Panc1 (cell line): ENCODE results near the gene DELE1. TPM values are rescaled to one million over a fixed set of nuclear protein-coding genes. Genes with fewer than 3 reads are reported as not detected.

Source experiments
- ATAC-seq: fragments of 200-7000 bp; cut with Tn5 transposase; 2 replicates; pipeline ENCODE4 v1.9.1; 2020; ENCODE audit warnings: mild to moderate bottlenecking, moderate library complexity
- BruUV-seq: library from RNA; stranded (reverse); fragments of 400-500 nt; replicated peaks from 2 replicates; lab custom pipeline; 2021; lab: Mats Ljungman, UMichigan
- CTCF ChIA-PET: fragments of 300-600 bp; sonication (Branson Sonifier 250); formaldehyde crosslinking; loops from one replicate; lab custom pipeline; 2022; ENCODE audit warnings: antibody characterized with exemption; lab: Charles Lee
- POLR2A ChIA-PET: fragments of 300-600 bp; sonication (Branson Sonifier 250); formaldehyde crosslinking; loops from one replicate; lab custom pipeline; 2022; ENCODE audit warnings: antibody characterized with exemption; lab: Charles Lee
- DNase-seq: peaks from one replicate; pipeline ENCODE4 v3.0.0-alpha.2; 2010; ENCODE audit warnings: low read depth, low spot score
- H3K27ac ChIP-seq: 2 replicates; pipeline ENCODE4 v1.5.1; 2011; ENCODE audit warnings: mild to moderate bottlenecking, low read length, inconsistent platforms
- H3K27me3 ChIP-seq: fragments of 200-500 bp; sonication (Bioruptor generic); 2 replicates; pipeline ENCODE4 v1.6.0; 2014; ENCODE audit warnings: low read length, inconsistent platforms; ENCODE audit not compliant: control insufficient read depth, insufficient read depth
- H3K36me3 ChIP-seq: fragments of 200-500 bp; sonication (Bioruptor generic); 2 replicates; pipeline ENCODE4 v1.5.1; 2014; ENCODE audit warnings: inconsistent platforms, mild to moderate bottlenecking, low read length, moderate library complexity; ENCODE audit not compliant: control insufficient read depth, insufficient read depth
- H3K4me1 ChIP-seq: 2 replicates; pipeline ENCODE4 v1.5.1; 2011; ENCODE audit warnings: inconsistent platforms, mild to moderate bottlenecking, low read length, moderate library complexity; ENCODE audit not compliant: control insufficient read depth, insufficient read depth
- H3K4me3 ChIP-seq, 2 experiments: 2 replicates each; pipeline ENCODE4 v1.5.1; 2011 to 2012; ENCODE audit warnings: low read depth in 2 of 2, low read length in 2 of 2, mild to moderate bottlenecking in 2 of 2, inconsistent platforms in 1 of 2, moderate library complexity in 1 of 2
- H3K9me3 ChIP-seq: fragments of 200-500 bp; sonication (Bioruptor generic); 2 replicates; pipeline ENCODE4 v1.5.1; 2014; ENCODE audit warnings: low read depth, mild to moderate bottlenecking, inconsistent platforms, low read length, moderate library complexity; ENCODE audit not compliant: control insufficient read depth, insufficient read depth
- POLR2AphosphoS5 ChIP-seq: IDR thresholded peaks from 2 replicates; pipeline ENCODE4 v1.6.1; 2012; ENCODE audit warnings: mild to moderate bottlenecking, low read depth, low read length, moderate library complexity
- SIN3A ChIP-seq: IDR thresholded peaks from 2 replicates; pipeline ENCODE4 v1.6.1; 2012; ENCODE audit warnings: low read depth, mild to moderate bottlenecking, low read length, moderate library complexity, borderline replicate concordance; ENCODE audit not compliant: insufficient read depth
- TCF7L2 ChIP-seq: IDR thresholded peaks from 2 replicates; pipeline ENCODE4 v1.6.1; 2011; ENCODE audit warnings: mild to moderate bottlenecking, low read depth, low read length, inconsistent platforms
- in situ Hi-C: cut with HindIII; loops from 2 replicates; pipeline ENCODE4 v1.10.0; 2016; ENCODE audit warnings: low sequenced_read_pairs, low pct_unique_long_range_greater_than_20kb
- intact Hi-C: fragments of 100-400 bp; cut with micrococcal nuclease; formaldehyde crosslinking; loops from one replicate; pipeline ENCODE4 v1.10.0; 2022; ENCODE audit not compliant: unreplicated experiment
- total RNA-seq: library from RNA; stranded (reverse); gene quantifications from one replicate; pipeline ENCODE4 v1.2.1, GENCODE V29; 2021; ENCODE audit not compliant: unreplicated experiment
- TF ChIP-seq, protein P1 (sequence below), 2 experiments: IDR thresholded peaks; 2 replicates each; pipeline ENCODE4 v1.6.1; 2011 to 2012; ENCODE audit warnings: low read depth in 2 of 2, control low read depth in 1 of 2, low read length in 1 of 2, mild to moderate bottlenecking in 1 of 2, moderate library complexity in 1 of 2; ENCODE audit not compliant: insufficient read depth in 1 of 2
- TF ChIP-seq, protein P2 (sequence below): fragments of 450-650 bp; IDR thresholded peaks from 2 replicates; pipeline ENCODE4 v1.5.1; 2017; ENCODE audit warnings: mild to moderate bottlenecking

Gene DELE1
- total RNA-seq, 1 experiment from 2014 or later = 78.4 TPM

DNA sequence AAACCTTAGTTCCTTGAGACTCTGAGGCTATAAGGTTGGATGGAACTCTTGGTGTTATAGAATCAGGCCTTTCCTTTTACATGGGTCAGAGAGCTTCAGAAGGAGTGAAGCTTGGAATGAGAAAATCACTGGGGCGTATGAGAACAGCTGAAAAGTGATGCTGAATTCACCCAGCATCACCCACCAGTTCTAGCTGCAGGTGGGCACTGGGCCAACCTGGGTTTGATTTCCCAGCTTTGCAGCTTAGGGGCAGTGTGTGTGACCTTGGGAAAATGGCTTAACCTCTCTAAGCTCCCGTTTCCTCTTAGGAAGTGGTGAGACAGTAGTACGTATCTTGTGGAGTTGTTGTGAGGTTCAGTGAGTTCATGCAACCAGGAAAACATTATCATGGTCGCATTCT is 23.6 kb downstream of the DELE1 start:
- POLR2A ChIA-PET = interaction anchor here (0.5 kb wide), 1 partner anchor 256 kb away, joined by 3 read pairs; no protein-coding TSS in a partner anchor
- no TSS peak for BruUV-seq
- H3K4me3 ChIP-seq = no peak overlapping the region
- CTCF ChIA-PET = no interaction called here
- H3K36me3 ChIP-seq = no peaks in the 10 kb centered on the region
- ATAC-seq = no peak
- TF ChIP-seq, protein P1, sequence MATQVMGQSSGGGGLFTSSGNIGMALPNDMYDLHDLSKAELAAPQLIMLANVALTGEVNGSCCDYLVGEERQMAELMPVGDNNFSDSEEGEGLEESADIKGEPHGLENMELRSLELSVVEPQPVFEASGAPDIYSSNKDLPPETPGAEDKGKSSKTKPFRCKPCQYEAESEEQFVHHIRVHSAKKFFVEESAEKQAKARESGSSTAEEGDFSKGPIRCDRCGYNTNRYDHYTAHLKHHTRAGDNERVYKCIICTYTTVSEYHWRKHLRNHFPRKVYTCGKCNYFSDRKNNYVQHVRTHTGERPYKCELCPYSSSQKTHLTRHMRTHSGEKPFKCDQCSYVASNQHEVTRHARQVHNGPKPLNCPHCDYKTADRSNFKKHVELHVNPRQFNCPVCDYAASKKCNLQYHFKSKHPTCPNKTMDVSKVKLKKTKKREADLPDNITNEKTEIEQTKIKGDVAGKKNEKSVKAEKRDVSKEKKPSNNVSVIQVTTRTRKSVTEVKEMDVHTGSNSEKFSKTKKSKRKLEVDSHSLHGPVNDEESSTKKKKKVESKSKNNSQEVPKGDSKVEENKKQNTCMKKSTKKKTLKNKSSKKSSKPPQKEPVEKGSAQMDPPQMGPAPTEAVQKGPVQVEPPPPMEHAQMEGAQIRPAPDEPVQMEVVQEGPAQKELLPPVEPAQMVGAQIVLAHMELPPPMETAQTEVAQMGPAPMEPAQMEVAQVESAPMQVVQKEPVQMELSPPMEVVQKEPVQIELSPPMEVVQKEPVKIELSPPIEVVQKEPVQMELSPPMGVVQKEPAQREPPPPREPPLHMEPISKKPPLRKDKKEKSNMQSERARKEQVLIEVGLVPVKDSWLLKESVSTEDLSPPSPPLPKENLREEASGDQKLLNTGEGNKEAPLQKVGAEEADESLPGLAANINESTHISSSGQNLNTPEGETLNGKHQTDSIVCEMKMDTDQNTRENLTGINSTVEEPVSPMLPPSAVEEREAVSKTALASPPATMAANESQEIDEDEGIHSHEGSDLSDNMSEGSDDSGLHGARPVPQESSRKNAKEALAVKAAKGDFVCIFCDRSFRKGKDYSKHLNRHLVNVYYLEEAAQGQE (IDR thresholded peaks at IDR 0.05; ENCODE audit: insufficient read depth in 1 of 2, low read depth in 2 of 2, low read length in 1 of 2) = no peak
- TF ChIP-seq, protein P2, sequence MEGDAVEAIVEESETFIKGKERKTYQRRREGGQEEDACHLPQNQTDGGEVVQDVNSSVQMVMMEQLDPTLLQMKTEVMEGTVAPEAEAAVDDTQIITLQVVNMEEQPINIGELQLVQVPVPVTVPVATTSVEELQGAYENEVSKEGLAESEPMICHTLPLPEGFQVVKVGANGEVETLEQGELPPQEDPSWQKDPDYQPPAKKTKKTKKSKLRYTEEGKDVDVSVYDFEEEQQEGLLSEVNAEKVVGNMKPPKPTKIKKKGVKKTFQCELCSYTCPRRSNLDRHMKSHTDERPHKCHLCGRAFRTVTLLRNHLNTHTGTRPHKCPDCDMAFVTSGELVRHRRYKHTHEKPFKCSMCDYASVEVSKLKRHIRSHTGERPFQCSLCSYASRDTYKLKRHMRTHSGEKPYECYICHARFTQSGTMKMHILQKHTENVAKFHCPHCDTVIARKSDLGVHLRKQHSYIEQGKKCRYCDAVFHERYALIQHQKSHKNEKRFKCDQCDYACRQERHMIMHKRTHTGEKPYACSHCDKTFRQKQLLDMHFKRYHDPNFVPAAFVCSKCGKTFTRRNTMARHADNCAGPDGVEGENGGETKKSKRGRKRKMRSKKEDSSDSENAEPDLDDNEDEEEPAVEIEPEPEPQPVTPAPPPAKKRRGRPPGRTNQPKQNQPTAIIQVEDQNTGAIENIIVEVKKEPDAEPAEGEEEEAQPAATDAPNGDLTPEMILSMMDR = no peak
- no peak for TF ChIP-seq POLR2AphosphoS5
- TF ChIP-seq SIN3A = no peak
- TF ChIP-seq TCF7L2 = no peak
- H3K27ac ChIP-seq = no peak overlapping the region
- DNase-seq = no peak
- H3K9me3 ChIP-seq = no peaks in the 10 kb centered on the region
- intact Hi-C loops (no loop called here), in situ Hi-C loops (no loop called here)
- no peaks in the 10 kb centered on the region for H3K4me1 ChIP-seq
- H3K27me3 ChIP-seq = no peaks in the 10 kb centered on the region; the same call in 1 of the 2 replicates

DNA sequence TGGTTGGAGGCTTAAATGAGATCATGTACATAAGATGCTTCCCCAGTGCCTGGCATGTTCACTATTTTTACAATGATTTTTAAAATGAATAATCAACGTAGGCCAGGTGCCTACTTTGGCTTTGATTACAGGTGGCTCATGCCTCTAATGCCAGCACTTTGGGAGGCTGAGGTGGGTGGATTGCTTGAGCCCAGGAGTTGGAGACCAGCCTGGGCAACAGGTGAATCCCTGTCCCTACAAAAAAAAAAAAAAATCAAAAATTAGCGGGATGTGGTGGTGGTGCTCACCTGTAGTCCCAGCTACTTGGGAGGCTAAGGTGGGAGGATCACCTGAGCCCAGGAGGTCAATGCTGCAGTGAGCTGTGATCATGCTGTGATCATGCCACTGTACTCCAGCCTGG is 25.1 kb downstream of the DELE1 start:
- no peaks in the 10 kb centered on the region for H3K9me3 ChIP-seq
- DNase-seq (no peak), ATAC-seq (no peak)
- intact Hi-C loops (no loop called here), in situ Hi-C loops (no loop called here)
- CTCF ChIA-PET = no interaction called here
- no peak for TF ChIP-seq SIN3A
- no peak for TF ChIP-seq POLR2AphosphoS5
- TF ChIP-seq, protein P2 = no peak
- TF ChIP-seq, protein P1 (IDR thresholded peaks at IDR 0.05; ENCODE audit: insufficient read depth in 1 of 2, low read depth in 2 of 2, low read length in 1 of 2) = no peak
- no peaks in the 10 kb centered on the region for H3K36me3 ChIP-seq
- no TSS peak for BruUV-seq
- POLR2A ChIA-PET = no interaction called here
- no peaks in the 10 kb centered on the region for H3K4me1 ChIP-seq
- H3K4me3 ChIP-seq = no peak overlapping the region
- no peak overlapping the region for H3K27ac ChIP-seq
- no peaks in the 10 kb centered on the region; the same call in none of the 2 replicates for H3K27me3 ChIP-seq
